H1 (cell line): Measurements from ENCODE around the gene NEO1. TPM values are rescaled to one million over a fixed set of nuclear protein-coding genes. Genes with fewer than 3 reads are reported as not detected.

Experiments used
- CTCF ChIA-PET: fragments of 300-600 bp; sonication (Branson Sonifier 250); formaldehyde crosslinking; loops from one replicate; lab custom pipeline; 2021; ENCODE audit not compliant: partially characterized antibody; lab: Charles Lee
- POLR2A ChIA-PET: fragments of 300-600 bp; sonication (Branson Sonifier 250); formaldehyde crosslinking; loops from one replicate; lab custom pipeline; 2021; ENCODE audit warnings: inconsistent platforms; ENCODE audit not compliant: partially characterized antibody; lab: Charles Lee
- DNase-seq, 2 experiments: peaks; one replicate each; pipeline versions ENCODE4 v3.0.0 to v3.0.0-alpha.2; 2010 to 2022; ENCODE audit warnings: low spot score in 2 of 2, low read depth in 1 of 2, mixed read lengths in 1 of 2
- FAIRE-seq: peaks from 2 replicates; lab custom pipeline; 2011; peaks lifted over from hg19 to GRCh38; lab: Jason Lieb, UNC
- H2AFZ ChIP-seq: 2 replicates; pipeline ENCODE4 v1.8.1; 2012; ENCODE audit warnings: low read length, inconsistent platforms
- H2AK5ac ChIP-seq: 2 replicates; pipeline ENCODE4 v1.6.1; 2013; ENCODE audit warnings: low read depth, low read length
- H2BK120ac ChIP-seq: replicated peaks from 2 replicates; pipeline ENCODE3; 2013; ENCODE audit warnings: low read depth, low read length, inconsistent platforms
- H2BK12ac ChIP-seq: 2 replicates; pipeline ENCODE4 v1.6.1; 2013; ENCODE audit warnings: low read depth, low read length
- H2BK15ac ChIP-seq: 2 replicates; pipeline ENCODE4 v1.6.1; 2013; ENCODE audit warnings: low read length
- H2BK20ac ChIP-seq: 2 replicates; pipeline ENCODE4 v1.6.1; 2013; ENCODE audit warnings: low read length
- H2BK5ac ChIP-seq: 2 replicates; pipeline ENCODE4 v1.6.1; 2013; ENCODE audit warnings: low read depth, low read length
- H3K14ac ChIP-seq: 2 replicates; pipeline ENCODE4 v1.6.1; 2013; ENCODE audit warnings: inconsistent platforms; ENCODE audit not compliant: insufficient read length
- H3K18ac ChIP-seq: 2 replicates; pipeline ENCODE4 v1.6.1; 2013; ENCODE audit warnings: low read length; ENCODE audit errors: extremely low read depth
- H3K23ac ChIP-seq: 2 replicates; pipeline ENCODE4 v1.6.1; 2013; ENCODE audit warnings: inconsistent platforms; ENCODE audit not compliant: insufficient read length
- H3K23me2 ChIP-seq: 2 replicates; pipeline ENCODE4 v1.6.1; 2013; ENCODE audit warnings: low read depth, low read length
- H3K27ac ChIP-seq: 2 replicates; pipeline ENCODE4 v1.6.1; 2011; ENCODE audit warnings: low read depth, low read length, inconsistent platforms
- H3K27me3 ChIP-seq, 4 experiments: replicated peaks in 1 of 4; 1 replicate in 1 of 4; 2 replicates in 3 of 4; pipeline versions ENCODE4 v1.6.1 to v1.8.1; 2011 to 2013; ENCODE audit warnings: low read length in 3 of 4, mild to moderate bottlenecking in 3 of 4, inconsistent platforms in 2 of 4, mixed read lengths in 2 of 4, moderate library complexity in 1 of 4; ENCODE audit not compliant: control insufficient read depth in 3 of 4, insufficient read depth in 3 of 4; ENCODE audit errors: extremely low read depth in 1 of 4
- H3K36me3 ChIP-seq, 4 experiments: 2 replicates each; pipeline versions ENCODE4 v1.6.1 to v1.8.1; 2011 to 2013; ENCODE audit warnings: mild to moderate bottlenecking in 4 of 4, low read length in 3 of 4, moderate library complexity in 2 of 4, control low read depth in 1 of 4, inconsistent platforms in 1 of 4; ENCODE audit not compliant: insufficient read depth in 4 of 4, control insufficient read depth in 2 of 4
- H3K4ac ChIP-seq: replicated peaks from 2 replicates; pipeline ENCODE3; 2013; ENCODE audit warnings: low read length, low read depth, mixed read lengths, inconsistent platforms; ENCODE audit not compliant: insufficient read length
- H3K4me1 ChIP-seq, 4 experiments: replicated peaks in 1 of 4; 1 replicate in 1 of 4; 2 replicates in 3 of 4; pipeline versions ENCODE4 v1.6.1 to v1.8.1; 2011 to 2013; ENCODE audit warnings: low read length in 3 of 4, inconsistent platforms in 2 of 4, mixed read lengths in 1 of 4; ENCODE audit not compliant: insufficient read depth in 4 of 4, control insufficient read depth in 3 of 4
- H3K4me2 ChIP-seq, 2 experiments: 2 replicates each; pipeline versions ENCODE4 v1.6.1 to v1.8.1; 2011 to 2013; ENCODE audit warnings: low read depth in 2 of 2, low read length in 2 of 2, control low read depth in 1 of 2, inconsistent platforms in 1 of 2, mild to moderate bottlenecking in 1 of 2; ENCODE audit not compliant: insufficient read depth in 1 of 2
- H3K4me3 ChIP-seq, 4 experiments: fragments of 200-600, 300-600 bp in 1 of 4; sonication (generic), shearing (Covaris generic), sonication (Bioruptor Twin) in 1 of 4; 2 replicates each; pipeline versions ENCODE4 v1.5.1 to v1.8.1; 2011 to 2016; ENCODE audit warnings: low read length in 4 of 4, low read depth in 3 of 4, control low read depth in 2 of 4, inconsistent platforms in 2 of 4, mild to moderate bottlenecking in 2 of 4, mixed read lengths in 1 of 4, moderate library complexity in 1 of 4; ENCODE audit not compliant: insufficient read depth in 2 of 4; ENCODE audit errors: extremely low read depth in 1 of 4
- H3K56ac ChIP-seq: replicated peaks from 2 replicates; pipeline ENCODE3; 2013; ENCODE audit warnings: low read depth, mild to moderate bottlenecking, mixed read lengths, low read length, inconsistent platforms; ENCODE audit not compliant: insufficient read length
- H3K79me1 ChIP-seq: 2 replicates; pipeline ENCODE4 v1.6.1; 2013; ENCODE audit warnings: low read depth, low read length, control low read depth
- H3K79me2 ChIP-seq, 2 experiments: 2 replicates each; pipeline versions ENCODE4 v1.6.1 to v1.8.1; 2012 to 2013; ENCODE audit warnings: low read length in 2 of 2, mild to moderate bottlenecking in 2 of 2, inconsistent platforms in 1 of 2; ENCODE audit not compliant: insufficient read depth in 2 of 2, control insufficient read depth in 1 of 2
- H3K9ac ChIP-seq, 4 experiments: replicated peaks in 1 of 4; 1 replicate in 1 of 4; 2 replicates in 3 of 4; pipeline versions ENCODE4 v1.6.1 to v1.8.1; 2011 to 2013; ENCODE audit warnings: low read depth in 3 of 4, low read length in 3 of 4, control low read depth in 2 of 4, mild to moderate bottlenecking in 2 of 4, moderate library complexity in 2 of 4, inconsistent platforms in 1 of 4; ENCODE audit errors: extremely low read depth in 1 of 4
- H3K9me3 ChIP-seq, 2 experiments: 2 replicates each; pipeline versions ENCODE4 v1.6.1 to v1.8.1; 2012 to 2013; ENCODE audit warnings: mild to moderate bottlenecking in 2 of 2, moderate library complexity in 2 of 2, control low read depth in 1 of 2, inconsistent platforms in 1 of 2, low read depth in 1 of 2, low read length in 1 of 2, mixed read lengths in 1 of 2; ENCODE audit not compliant: insufficient read depth in 2 of 2
- H4K20me1 ChIP-seq, 2 experiments: replicated peaks in 1 of 2; 2 replicates each; pipeline versions ENCODE3 to v1.8.1; 2011 to 2013; ENCODE audit warnings: inconsistent platforms in 2 of 2, low read length in 2 of 2, mild to moderate bottlenecking in 1 of 2; ENCODE audit not compliant: insufficient read depth in 2 of 2, control insufficient read depth in 1 of 2
- H4K5ac ChIP-seq: 2 replicates; pipeline ENCODE4 v1.6.1; 2013; ENCODE audit warnings: low read length, low read depth, mixed read lengths, inconsistent platforms; ENCODE audit not compliant: insufficient read length
- H4K8ac ChIP-seq: 2 replicates; pipeline ENCODE4 v1.8.0; 2013; ENCODE audit warnings: mild to moderate bottlenecking, moderate library complexity, low read length, inconsistent platforms; ENCODE audit not compliant: insufficient read depth; ENCODE audit errors: extremely low read depth
- H4K91ac ChIP-seq: replicated peaks from 2 replicates; pipeline ENCODE3; 2013; ENCODE audit warnings: low read length, mixed read lengths, inconsistent platforms; ENCODE audit not compliant: insufficient read length
- EP300 ChIP-seq, 2 experiments: IDR thresholded peaks; 1 replicate in 1 of 2; 2 replicates in 1 of 2; pipeline ENCODE4 v1.6.1; 2011 to 2012; ENCODE audit warnings: low read depth in 2 of 2, low read length in 2 of 2, mild to moderate bottlenecking in 2 of 2, borderline replicate concordance in 1 of 2, inconsistent platforms in 1 of 2, moderate library complexity in 1 of 2
- HDAC6 ChIP-seq: IDR thresholded peaks from one replicate; pipeline ENCODE4 v1.7.1; 2012; ENCODE audit warnings: low read depth, mild to moderate bottlenecking, inconsistent platforms, low read length, moderate library complexity
- KDM4A ChIP-seq: IDR thresholded peaks from one replicate; pipeline ENCODE4 v1.7.1; 2012; ENCODE audit warnings: low read depth, mild to moderate bottlenecking, moderate library complexity, low read length, inconsistent platforms; ENCODE audit not compliant: severe bottlenecking
- SIX5 ChIP-seq: IDR thresholded peaks from 2 replicates; pipeline ENCODE4 v1.6.1; 2011; ENCODE audit warnings: mild to moderate bottlenecking, low read depth, low read length
- YY1 ChIP-seq: IDR thresholded peaks from 2 replicates; pipeline ENCODE4 v1.6.1; 2011; ENCODE audit warnings: low read depth, mild to moderate bottlenecking, low read length
- ZNF274 ChIP-seq: IDR thresholded peaks from 2 replicates; pipeline ENCODE4 v1.7.0; 2012; ENCODE audit warnings: low read length, borderline replicate concordance; ENCODE audit errors: extremely low read depth
- WGBS, 2 experiments: shearing (Covaris generic) in 1 of 2; methylation state at CpG; one replicate each; pipeline versions ENCODE4 v1.1.6 to v1.1.7; 2013 to 2015; ENCODE audit warnings: low lambda C conversion rate in 2 of 2, mixed read lengths in 2 of 2, inconsistent platforms in 1 of 2, low coverage in 1 of 2, missing lambda C conversion rate in 1 of 2; ENCODE audit not compliant: insufficient replicate concordance in 2 of 2, insufficient coverage in 1 of 2, insufficient read length in 1 of 2; ENCODE audit errors: extremely low coverage in 1 of 2, missing lambda C conversion rate in 1 of 2; 5-methylcytosine and 5-hydroxymethylcytosine counted together
- polyA plus RNA-seq, 7 experiments: library from polyadenylated mRNA; depleted of rRNA in 3 of 7; stranded (reverse) in 5 of 7; unstranded in 2 of 7; fragments of >200 nt in 5 of 7; fragments of 200-250 nt in 2 of 7; gene quantifications; 1 replicate in 5 of 7; 2 replicates in 1 of 7; 4 replicates in 1 of 7; pipeline versions ENCODE4 v1.2.1 to v1.2.3, GENCODE V29; 2011 to 2013; ENCODE audit warnings: missing spikeins in 2 of 7, mixed read lengths in 2 of 7
- total RNA-seq: library from RNA; stranded (reverse); fragmentation: NEBNext Ultra II Directional; extraction: Animal tissue kit (Norgen Biotek cat#: 25700); gene quantifications from 2 replicates; pipeline ENCODE4 v1.2.1, GENCODE V29; 2021
- TF ChIP-seq, protein P1 (sequence below): IDR thresholded peaks from 2 replicates; pipeline ENCODE4 v1.6.1; 2012; ENCODE audit warnings: low read length, inconsistent platforms

NEO1 gene
- total and polyA plus RNA-seq, 2 of the 8 experiments (the other 6 are each of a cell fraction or from before 2014, with no cell fraction given) = 36.0 to 51.0 TPM

- no peak overlapping the region for H3K4me3 ChIP-seq
- H2BK5ac ChIP-seq = peak overlapping the region; percentile 46; the same call in 1 of the 2 replicates
- no peaks in the 10 kb centered on the region for H4K20me1 ChIP-seq
- no peak overlapping the region for H2BK12ac ChIP-seq
- no peak overlapping the region for H2BK15ac ChIP-seq
- no peaks in the 10 kb centered on the region for H3K79me1 ChIP-seq
- no peak overlapping the region for H3K23ac ChIP-seq
- 91% methylated on average over 4 of the region's 4 CpGs; no CpG with 5 or more reads in 1 of the 2 experiments for WGBS, 2 experiments
- peaks cover 11 to 15% of the 10 kb centered on the region in 2 experiments; a peak in 2 of 4 replicates for H3K9me3 ChIP-seq
- no peak overlapping the region for H3K18ac ChIP-seq
- H3K4me2 ChIP-seq = no peak overlapping the region
- no peak overlapping the region for H4K5ac ChIP-seq
- H3K27ac ChIP-seq = peak overlapping the region; percentile 4; the same call in 1 of the 2 replicates
- H3K36me3 ChIP-seq = peaks cover 0 to 14% (median 3%) of the 10 kb centered on the region in 4 experiments; a peak in 3 of 8 replicates
- no peaks in the 10 kb centered on the region for H3K23me2 ChIP-seq
- TF ChIP-seq HDAC6 = no peak
- no peak for TF ChIP-seq EP300 (IDR thresholded peaks at IDR 0.05; ENCODE audit: borderline replicate concordance in 1 of 2, low read depth in 2 of 2, low read length in 2 of 2)
- TF ChIP-seq, protein P1, sequence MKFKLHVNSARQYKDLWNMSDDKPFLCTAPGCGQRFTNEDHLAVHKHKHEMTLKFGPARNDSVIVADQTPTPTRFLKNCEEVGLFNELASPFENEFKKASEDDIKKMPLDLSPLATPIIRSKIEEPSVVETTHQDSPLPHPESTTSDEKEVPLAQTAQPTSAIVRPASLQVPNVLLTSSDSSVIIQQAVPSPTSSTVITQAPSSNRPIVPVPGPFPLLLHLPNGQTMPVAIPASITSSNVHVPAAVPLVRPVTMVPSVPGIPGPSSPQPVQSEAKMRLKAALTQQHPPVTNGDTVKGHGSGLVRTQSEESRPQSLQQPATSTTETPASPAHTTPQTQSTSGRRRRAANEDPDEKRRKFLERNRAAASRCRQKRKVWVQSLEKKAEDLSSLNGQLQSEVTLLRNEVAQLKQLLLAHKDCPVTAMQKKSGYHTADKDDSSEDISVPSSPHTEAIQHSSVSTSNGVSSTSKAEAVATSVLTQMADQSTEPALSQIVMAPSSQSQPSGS = no peak
- no peak for TF ChIP-seq KDM4A
- TF ChIP-seq SIX5 = no peak
- TF ChIP-seq YY1 = no peak
- no peak for TF ChIP-seq ZNF274
- TF ChIP-seq, all 59 proteins: peak for 0
- Histone ChIP-seq H3K4me1 (peaks cover 0 to 7% (median 0%) of the 10 kb centered on the region in 4 experiments; a peak in 1 of 7 replicates), H2AFZ (no peak overlapping the region), H3K14ac (no peak overlapping the region), H2AK5ac (no peak overlapping the region), H4K8ac (no peak overlapping the region), H3K56ac (no peak overlapping the region), H3K4ac (no peak overlapping the region), H4K91ac (no peak overlapping the region), H2BK120ac (no peak overlapping the region), H2BK20ac (no peak overlapping the region), H3K9ac (no peak overlapping the region), H3K27me3 (no peaks in the 10 kb centered on the region), H3K79me2 (no peaks in the 10 kb centered on the region)
- CTCF ChIA-PET = interaction anchor here (0.6 to 1.4 kb wide), 3 partner anchors 9 to 680 kb away, joined by 3 to 4 read pairs (median 3); no protein-coding TSS in a partner anchor
- POLR2A ChIA-PET = interaction anchor here (1.4 kb wide), 1 partner anchor 9 kb away, joined by 6 read pairs; no protein-coding TSS in a partner anchor
- DNase-seq (no peak), FAIRE-seq (no peak)
These were observed 113.6 kb downstream of the NEO1 start for GRCh38 chr15:73165844-73166243.
